UCSD-AML1 (cell line): ENCODE measurements around the gene MAML3.

ENCODE experiments used
- DNase-seq: peaks from one replicate; lab custom pipeline; 2025; ENCODE audit not compliant: unreplicated experiment; lab: John Stamatoyannopoulos, UW

The MAML3 gene

GRCh38 chr4:139738846-139739613 lies 415.0 kb downstream of the MAML3 start:
- no peak for DNase-seq

DNA sequence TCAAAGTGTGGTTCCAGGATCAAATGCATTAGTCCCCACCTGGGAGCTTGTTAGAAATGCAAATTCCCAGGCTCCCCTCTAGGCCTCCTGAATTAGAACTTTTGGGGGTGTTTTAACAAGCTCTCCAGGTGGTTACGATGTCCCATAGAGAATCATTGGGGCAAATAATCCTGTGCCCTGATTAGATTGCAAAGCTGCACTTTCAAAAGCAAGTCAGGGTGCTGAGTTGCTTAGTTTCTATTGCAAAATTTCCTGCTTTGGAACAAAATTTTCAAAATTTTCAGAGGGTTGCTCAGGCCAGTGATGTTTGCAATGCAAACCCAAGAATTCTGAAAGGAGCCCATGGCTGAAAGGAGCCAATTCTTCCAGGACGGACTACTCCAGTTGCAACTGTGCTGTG lies 417.3 kb downstream of the MAML3 start:
- no peak for DNase-seq

- no peak for DNase-seq
Observed at GRCh38 chr4:139736274-139736660, 417.7 kb downstream of the MAML3 start.

- DNase-seq: no peak
Observed at GRCh38 chr4:139735381-139736273, 418.4 kb downstream of the MAML3 start.

DNA sequence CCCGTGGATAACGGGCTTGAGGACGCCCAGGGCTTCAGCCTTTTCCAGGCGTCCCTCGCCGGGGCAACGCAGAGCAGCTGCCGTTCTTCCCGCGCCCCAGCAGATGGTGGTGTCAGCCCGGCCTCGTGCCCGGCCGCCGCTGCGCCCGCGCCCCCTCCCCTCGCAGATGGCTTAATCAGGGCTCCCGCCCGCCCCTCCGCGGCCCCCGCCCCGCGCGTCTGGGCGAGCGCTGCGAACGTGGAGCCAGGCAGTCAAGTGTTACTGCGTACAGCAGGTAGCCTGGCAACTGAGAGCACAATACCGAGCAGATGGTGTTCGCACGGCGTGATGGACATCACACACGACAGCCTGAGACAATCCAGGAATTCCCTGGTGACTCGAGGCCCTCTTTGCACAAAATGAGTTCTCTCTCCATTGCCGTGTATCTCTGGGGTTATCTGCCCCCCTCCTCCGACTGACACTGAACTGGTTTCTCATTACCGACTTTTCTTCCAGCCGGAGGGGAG lies 419.1 kb downstream of the MAML3 start:
- no peak for DNase-seq

DNA sequence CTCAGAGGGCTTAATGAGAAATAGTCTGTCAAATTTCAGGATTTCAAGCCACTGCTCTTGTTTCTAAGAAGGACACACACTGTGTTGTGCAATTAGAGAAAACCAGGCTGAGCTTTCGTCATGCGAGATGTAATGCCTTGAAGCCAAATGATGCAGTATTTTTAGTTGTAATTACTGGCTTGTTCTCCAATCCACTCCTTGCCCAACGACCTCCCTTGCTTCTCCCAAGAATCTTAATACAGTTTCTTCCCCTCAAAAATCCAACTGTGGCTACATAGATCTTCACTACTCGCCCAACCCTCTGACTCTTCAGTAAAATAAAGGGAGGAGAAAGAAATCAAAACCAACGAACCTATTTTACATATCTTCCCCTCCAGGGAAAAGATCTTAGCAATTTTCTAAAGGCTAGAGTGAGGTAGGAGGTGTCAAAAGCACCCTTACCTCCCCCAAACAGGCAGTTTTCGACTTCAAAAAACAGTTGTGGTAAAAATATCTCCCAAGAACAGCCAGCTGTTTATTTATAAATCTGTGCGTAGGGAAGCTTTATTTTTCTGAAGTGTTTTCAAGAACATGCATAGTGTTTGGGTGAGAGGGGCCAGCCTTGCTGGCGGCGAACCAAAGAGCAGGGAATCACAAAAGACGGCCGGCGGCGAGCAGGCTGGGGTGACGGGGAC lies 419.6 kb downstream of the MAML3 start:
- no peak for DNase-seq

DNA sequence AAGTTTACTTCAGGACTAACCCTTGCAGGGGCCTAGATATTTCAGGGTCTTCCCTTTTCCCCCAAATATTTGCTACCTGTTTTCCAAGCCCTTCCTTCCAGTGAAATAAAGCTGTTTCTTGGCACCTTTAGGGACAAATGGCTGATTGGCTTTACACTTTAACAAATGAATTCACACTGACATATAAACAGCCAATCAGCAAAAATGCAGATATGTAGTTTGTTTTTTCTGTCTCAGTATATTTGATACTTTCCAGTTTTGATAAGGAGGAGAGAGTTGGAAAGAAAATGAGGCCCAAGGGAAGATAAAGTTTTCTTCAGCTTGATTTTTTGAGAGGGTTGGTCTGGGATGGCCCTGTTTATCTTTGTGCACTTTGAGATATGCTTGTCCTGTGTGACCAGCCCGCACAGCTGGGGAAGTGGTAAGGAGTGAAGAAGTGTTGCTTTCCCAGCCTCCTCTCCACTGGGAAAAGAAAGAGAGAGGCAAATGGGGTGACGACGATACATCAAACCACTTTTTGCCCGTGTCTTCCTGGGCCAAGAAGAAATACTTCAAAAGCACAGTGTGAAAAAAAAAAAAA lies 420.9 kb downstream of the MAML3 start:
- DNase-seq: no peak

GRCh38 chr4:139728840-139729239 lies 425.1 kb downstream of the MAML3 start:
- no peak for DNase-seq

DNA sequence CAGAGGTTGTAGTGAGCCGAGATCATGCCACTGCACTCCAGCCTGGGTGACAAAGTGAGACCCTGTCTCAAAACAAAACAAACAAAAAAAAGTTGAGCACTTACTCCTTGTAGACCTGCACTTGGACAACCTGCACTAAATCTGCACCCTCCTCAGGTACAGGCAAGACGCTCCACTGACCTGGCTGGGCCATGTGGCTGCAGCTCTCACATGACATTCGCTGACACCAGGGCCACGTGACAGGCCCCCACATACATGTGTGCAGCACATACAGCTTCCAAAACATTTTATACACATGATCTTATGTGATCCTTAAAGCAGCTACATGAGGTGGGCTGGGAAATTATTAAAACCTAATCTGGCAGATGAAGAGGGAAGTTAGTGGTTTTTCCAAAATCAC lies 425.8 kb downstream of the MAML3 start:
- DNase-seq: no peak

DNA sequence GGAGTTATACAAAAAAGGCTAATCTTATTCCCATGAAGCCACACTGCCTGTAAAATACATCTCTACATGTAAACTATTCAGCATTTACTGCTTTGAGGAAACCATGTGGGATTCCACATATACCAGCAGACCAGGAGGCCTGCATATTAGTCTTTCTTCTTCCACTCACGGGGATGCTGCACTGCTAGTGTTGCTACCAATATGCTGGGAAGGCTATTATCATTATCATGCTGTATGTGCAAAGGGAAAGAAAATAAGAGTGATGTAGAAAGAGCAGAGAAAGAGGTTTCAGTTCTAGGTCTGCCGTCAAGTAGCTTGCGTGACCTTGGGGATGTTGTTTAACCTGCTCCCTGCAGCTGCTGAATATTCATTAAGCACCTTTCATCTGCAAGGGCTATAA lies 427.4 kb downstream of the MAML3 start:
- no peak for DNase-seq

DNA sequence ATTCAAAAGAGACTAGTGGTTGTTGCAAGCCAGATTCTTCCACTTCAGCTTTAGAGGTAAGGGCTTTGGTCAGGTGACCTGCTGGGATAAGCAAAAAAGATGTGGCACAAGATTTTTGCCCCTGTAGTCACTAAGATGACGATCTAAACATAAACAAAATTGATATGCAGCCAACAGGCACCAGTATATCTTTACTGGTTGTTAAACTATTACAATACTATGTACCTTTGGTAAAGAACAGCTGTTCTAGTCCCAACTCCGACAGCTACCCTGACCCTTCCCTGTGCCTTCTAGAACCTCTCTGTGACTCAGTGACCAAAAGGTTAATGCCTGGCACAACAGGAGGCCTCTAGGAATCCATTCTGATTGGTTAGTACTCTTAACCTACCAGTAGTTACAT lies 428.7 kb downstream of the MAML3 start:
- no peak for DNase-seq

DNA sequence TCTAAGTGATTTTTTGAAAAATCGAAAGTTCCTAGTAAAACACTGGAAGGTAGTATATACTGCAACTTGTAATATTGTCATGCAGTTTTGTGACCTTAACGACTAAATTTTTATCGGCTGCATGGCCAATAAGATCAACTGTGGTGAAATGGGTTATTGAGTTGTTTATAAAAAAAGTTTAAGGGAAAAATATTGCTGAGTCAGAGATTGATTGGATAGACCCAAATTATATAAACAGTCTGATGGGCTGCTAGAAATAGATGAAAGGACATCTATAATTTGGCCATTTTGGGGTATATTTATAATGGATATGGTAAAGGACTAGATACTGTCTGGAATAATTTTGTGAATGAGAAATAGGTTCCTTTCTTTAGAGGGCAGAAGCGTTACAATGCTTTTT lies 432.2 kb downstream of the MAML3 start:
- DNase-seq: no peak

DNA sequence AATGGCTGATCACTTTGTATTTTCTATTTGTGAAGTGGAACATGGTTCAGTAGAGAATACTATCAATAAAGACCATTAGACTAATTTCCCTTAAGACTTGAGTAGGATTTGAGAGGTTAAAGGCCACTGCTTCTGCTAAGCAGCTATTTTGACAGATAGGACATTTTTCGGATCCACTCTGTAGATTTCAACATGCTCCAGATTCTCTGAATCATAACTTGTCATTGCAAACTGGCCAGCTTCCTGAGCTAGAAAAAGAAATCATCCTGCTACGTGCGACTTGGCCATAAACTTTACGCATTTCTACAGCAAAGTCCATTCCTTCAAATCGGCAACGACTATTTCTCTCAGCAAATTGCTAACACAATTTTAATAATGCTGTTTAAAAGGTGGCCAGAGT lies 433.2 kb downstream of the MAML3 start:
- no peak for DNase-seq

DNA sequence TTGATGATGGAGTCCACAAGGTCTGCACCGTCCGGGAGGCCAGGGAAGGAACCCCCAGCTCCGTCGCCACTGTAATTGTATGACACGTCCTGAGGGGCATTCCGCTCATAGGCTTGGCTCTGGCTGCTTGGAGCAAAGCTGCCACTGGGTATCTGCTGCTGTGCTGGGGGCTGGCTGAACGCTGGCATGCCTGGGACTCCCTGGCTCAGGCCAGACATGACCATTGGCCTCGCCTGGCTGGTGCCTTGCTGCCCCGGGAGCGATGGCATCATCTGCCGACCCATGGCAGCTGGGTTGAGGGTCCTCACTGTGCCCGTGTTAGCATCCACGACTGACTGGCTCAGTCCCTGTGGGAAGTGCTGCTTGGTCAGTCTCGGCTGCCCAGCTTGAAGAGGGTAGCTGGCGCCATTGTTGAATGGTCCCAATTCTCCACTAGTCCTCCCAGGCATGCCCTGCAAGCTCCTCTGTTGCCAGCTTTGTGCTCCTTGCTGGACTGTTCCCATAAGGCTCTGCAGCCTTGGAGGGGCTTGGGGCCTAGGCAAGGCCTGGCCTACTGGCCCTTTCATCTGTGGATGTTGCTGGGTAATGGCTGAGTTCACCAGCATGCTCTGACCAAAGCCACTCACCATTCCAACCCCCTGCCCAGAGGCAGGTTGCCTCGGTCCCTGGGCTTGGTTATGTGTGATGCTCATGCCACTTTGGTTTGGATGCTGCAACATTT lies 434.4 kb downstream of the MAML3 start:
- DNase-seq: no peak

- DNase-seq: no peak
Observed at GRCh38 chr4:139718833-139719232, 435.2 kb downstream of the MAML3 start.

DNA sequence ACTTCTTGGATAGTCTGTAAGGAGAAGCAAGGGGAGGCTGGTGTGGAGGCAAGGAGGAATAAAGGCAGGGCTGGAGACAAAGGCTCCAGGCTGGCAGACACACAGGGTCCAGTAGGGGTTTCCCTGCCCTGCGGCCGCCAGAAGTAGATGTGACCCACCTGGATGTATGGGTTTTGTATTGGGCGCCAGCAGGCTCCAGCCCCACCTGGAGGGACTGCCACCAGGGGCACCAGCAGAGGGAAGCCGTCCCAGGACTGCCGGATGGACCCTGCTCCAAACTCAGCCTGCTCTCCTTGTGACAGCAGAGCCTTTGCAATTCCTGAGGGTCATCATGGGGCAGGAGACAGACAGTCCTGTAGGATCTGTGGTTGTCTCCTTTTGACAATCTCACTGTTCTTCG lies 435.6 kb downstream of the MAML3 start:
- DNase-seq: no peak

GRCh38 chr4:139715746-139716391 lies 438.1 kb downstream of the MAML3 start:
- no peak for DNase-seq

DNA sequence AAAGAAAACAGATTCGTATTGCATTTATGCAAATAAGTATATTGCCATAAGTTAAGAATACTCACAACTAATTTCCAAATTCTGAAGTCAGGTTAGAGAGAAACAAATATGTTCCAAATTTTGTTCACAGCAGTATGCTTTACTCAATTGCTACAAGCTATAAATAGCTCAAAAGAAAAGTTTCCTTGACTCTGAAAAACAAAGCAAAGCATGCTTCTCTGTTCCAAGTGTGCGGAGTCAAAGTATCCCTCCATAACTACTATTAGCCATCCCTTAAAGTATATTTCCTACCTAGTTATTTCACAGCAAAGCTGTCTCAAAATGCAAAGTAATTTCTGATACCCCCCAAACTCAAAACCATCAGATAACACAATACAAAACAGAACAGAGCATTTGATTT lies 441.1 kb downstream of the MAML3 start:
- DNase-seq: no peak

DNA sequence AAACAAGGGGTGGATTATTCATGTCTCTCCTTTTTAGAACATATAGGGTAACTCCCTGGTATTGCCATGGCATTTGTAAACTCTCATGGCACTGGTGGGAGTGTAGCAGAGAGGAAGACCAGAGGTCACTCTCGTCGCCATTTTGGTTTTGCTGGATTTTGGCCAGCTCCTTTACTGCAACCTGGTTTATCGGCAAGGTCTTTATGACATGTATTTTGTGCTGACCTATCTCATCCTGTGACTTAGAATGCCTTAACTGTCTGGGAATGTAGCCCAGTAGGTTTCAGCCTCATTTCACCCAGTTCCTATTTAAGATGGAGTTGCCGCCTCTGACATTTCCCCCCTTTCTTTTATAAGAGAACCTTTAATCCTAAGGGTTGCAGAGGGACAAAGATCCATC lies 442.5 kb downstream of the MAML3 start:
- no peak for DNase-seq

- DNase-seq: no peak
Observed at GRCh38 chr4:139710073-139710472, 443.9 kb downstream of the MAML3 start.
